Activated T-cell treated with anti-CD3 and anti-CD28 coated beads, Interleukin-2, amount 50 U/mL, for 4 hours (primary cell): ENCODE measurements around the gene AMH. TPM values are rescaled to one million over a fixed set of nuclear protein-coding genes. Genes with fewer than 3 reads are reported as not detected.

ENCODE experiments used
- ATAC-seq, 2 donors: fragments of 200-7000 bp; cut with Tn5 transposase; one replicate each; pipeline ENCODE4 v1.10.0; 2021
- DNase-seq: peaks from one replicate; pipeline ENCODE4 v3.0.0-alpha.2; 2020
- H3K27me3 Mint-ChIP-seq: one replicate; pipeline ENCODE4 v1.8.0; 2021; ENCODE audit warnings: low read depth, mixed read lengths
- H3K36me3 Mint-ChIP-seq: one replicate; pipeline ENCODE4 v1.8.0; 2022; ENCODE audit warnings: mixed read lengths; ENCODE audit not compliant: insufficient read depth
- H3K4me1 Mint-ChIP-seq: one replicate; pipeline ENCODE4 v1.8.0; 2021; ENCODE audit warnings: low read depth, mixed read lengths
- H3K4me3 Mint-ChIP-seq: one replicate; pipeline ENCODE4 v1.8.0; 2021; ENCODE audit warnings: mild to moderate bottlenecking, moderate library complexity, mixed read lengths
- H3K9me3 Mint-ChIP-seq: one replicate; pipeline ENCODE4 v1.8.0; 2021; ENCODE audit warnings: mixed read lengths
- total RNA-seq, 3 donors: library from RNA; stranded (reverse); gene quantifications; one replicate each; pipeline ENCODE4 v1.2.1, GENCODE V29; 2021

The AMH gene
- total RNA-seq, 3 donors from 2014 or later, result 3.9 to 9.4 (median 5.8) TPM

DNA sequence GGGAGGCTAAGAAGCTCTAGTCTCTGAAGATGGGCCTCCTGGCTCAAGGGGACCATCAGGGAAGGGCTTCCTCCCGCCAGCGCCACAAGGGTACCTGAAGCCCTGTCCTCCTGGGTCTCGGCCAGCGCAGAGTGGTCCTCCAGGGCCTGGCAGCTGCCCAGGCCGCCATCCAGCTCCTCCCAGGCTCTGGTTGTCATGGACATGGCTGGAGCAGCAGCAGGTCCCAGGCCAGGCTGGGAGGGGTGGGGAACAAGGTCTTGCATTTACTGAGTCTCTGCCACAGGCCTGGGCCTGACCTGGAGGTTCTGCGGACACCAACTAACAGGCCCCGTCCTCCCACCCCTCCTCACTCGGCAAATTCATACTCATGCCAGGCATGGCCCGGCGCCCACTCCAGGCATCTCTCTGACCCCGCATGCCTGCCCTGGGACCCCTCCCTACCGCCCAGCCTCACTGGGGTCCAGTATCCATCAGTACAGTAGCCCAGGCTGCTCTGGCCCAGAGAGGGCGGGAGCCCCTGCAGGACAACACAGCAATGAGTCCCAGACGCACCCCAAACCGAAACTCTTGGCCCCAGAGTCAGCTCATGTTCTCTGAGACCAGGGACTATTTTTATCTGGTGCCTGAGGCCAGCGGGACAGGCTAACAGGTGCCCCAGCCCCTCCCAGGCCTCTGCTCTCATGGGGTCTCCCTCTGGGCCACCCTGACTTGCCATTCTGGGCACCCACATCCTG lies 6.2 kb downstream of the AMH start:
- no peaks in the 10 kb centered on the region for H3K36me3 Mint-ChIP-seq
- no peaks in the 10 kb centered on the region for H3K9me3 Mint-ChIP-seq
- H3K4me3 Mint-ChIP-seq, result no peak overlapping the region
- peaks cover 40% of the 10 kb centered on the region for H3K4me1 Mint-ChIP-seq
- peaks cover 10% of the 10 kb centered on the region for H3K27me3 Mint-ChIP-seq
- no peak for ATAC-seq
- no peak for DNase-seq

- no peak for ATAC-seq
- no peak for DNase-seq
- Mint-ChIP-seq H3K27me3 (peaks cover 7% of the 10 kb centered on the region), H3K4me3 (peak within 1 kb of the TSS; percentile 38), H3K36me3 (no peaks in the 10 kb centered on the region), H3K4me1 (peaks cover 42% of the 10 kb centered on the region), H3K9me3 (no peaks in the 10 kb centered on the region)
These were observed 7.0 kb downstream of the AMH start, which contains the start of gene JSRP1 for GRCh38 chr19:2255982-2256685. Gene JSRP1, minus strand, starts transcription at chr19:2256417. Its CDS starts 1,103 bp downstream, at chr19:2255314.

GRCh38 chr19:2259336-2259735 lies 10.2 kb downstream of the AMH start:
- Mint-ChIP-seq H3K36me3 (no peaks in the 10 kb centered on the region), H3K27me3 (no peaks in the 10 kb centered on the region), H3K4me3 (no peak overlapping the region), H3K9me3 (no peaks in the 10 kb centered on the region), H3K4me1 (peaks cover 31% of the 10 kb centered on the region)
- DNase-seq (no peak), ATAC-seq (no peak)

DNA sequence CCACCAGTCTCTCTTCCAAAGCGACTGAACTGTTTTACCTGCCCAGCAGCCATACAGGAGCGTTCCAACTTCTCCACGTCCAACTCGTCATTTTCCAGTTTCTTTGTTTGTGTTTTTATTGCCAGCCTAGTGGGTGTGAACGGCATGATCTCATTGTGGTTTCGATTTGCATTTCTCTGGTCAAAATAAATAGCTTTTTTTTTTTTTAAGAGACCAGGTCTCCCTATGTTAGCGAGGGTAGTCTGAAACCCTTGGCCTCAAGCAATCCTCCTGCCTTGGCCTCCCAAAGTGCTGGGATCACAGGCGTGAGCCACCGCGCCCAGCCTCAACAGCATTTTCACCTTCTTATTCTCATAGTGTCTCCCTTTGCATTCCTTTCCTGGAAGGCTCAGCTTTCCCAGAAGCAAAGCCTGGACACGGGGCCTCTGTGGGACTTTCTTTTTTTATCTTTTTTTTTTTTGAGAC lies 11.2 kb downstream of the AMH start:
- Mint-ChIP-seq H3K9me3 (no peaks in the 10 kb centered on the region), H3K36me3 (no peaks in the 10 kb centered on the region), H3K4me1 (peaks cover 31% of the 10 kb centered on the region), H3K27me3 (no peaks in the 10 kb centered on the region), H3K4me3 (peak overlapping the region; percentile 54)
- no peak for DNase-seq
- ATAC-seq, result no peak

GRCh38 chr19:2261438-2262172 lies 12.5 kb downstream of the AMH start:
- H3K4me1 Mint-ChIP-seq, result peaks cover 36% of the 10 kb centered on the region
- ATAC-seq (no peak), DNase-seq (peak; percentile 56)
- H3K4me3 Mint-ChIP-seq, result no peak overlapping the region
- no peaks in the 10 kb centered on the region for H3K27me3 Mint-ChIP-seq
- no peaks in the 10 kb centered on the region for H3K9me3 Mint-ChIP-seq
- H3K36me3 Mint-ChIP-seq, result no peaks in the 10 kb centered on the region

- no peaks in the 10 kb centered on the region for H3K9me3 Mint-ChIP-seq
- no peak for DNase-seq
- peaks cover 2% of the 10 kb centered on the region for H3K36me3 Mint-ChIP-seq
- peak overlapping the region; percentile 19 for H3K4me3 Mint-ChIP-seq
- ATAC-seq, result no peak
- H3K27me3 Mint-ChIP-seq, result no peaks in the 10 kb centered on the region
- peaks cover 11% of the 10 kb centered on the region for H3K4me1 Mint-ChIP-seq
These were observed 17.3 kb downstream of the AMH start for GRCh38 chr19:2266183-2266993.

GRCh38 chr19:2268480-2268830 lies 19.3 kb downstream of the AMH start:
- H3K4me1 Mint-ChIP-seq, result peaks cover 23% of the 10 kb centered on the region
- peak overlapping the region; percentile 92 for H3K4me3 Mint-ChIP-seq
- no peaks in the 10 kb centered on the region for H3K27me3 Mint-ChIP-seq
- DNase-seq, result no peak
- H3K9me3 Mint-ChIP-seq, result no peaks in the 10 kb centered on the region
- no peak for ATAC-seq
- peaks cover 9% of the 10 kb centered on the region for H3K36me3 Mint-ChIP-seq

DNA sequence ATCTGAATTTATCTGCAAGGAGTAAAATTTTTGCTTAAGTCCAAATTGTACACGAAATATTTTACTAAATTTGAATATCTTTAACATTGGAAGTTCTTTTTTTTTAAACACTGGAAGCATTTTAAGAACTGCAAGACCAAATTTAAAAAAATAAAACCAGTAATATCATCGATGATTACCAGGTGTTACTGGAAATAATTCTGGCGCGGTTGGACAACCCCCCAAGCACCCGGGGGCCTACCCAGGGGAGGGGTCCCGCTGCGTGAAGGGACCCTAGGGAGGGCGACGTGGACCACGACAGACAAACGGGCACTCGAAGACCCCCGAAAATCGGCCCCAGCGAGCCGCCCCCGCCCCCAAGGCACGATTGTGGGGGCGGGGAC lies 19.7 kb downstream of the AMH start:
- no peaks in the 10 kb centered on the region for H3K27me3 Mint-ChIP-seq
- peaks cover 11% of the 10 kb centered on the region for H3K36me3 Mint-ChIP-seq
- ATAC-seq, result no peak
- no peaks in the 10 kb centered on the region for H3K9me3 Mint-ChIP-seq
- peaks cover 27% of the 10 kb centered on the region for H3K4me1 Mint-ChIP-seq
- no peak for DNase-seq
- H3K4me3 Mint-ChIP-seq, result peak overlapping the region; percentile 92

DNA sequence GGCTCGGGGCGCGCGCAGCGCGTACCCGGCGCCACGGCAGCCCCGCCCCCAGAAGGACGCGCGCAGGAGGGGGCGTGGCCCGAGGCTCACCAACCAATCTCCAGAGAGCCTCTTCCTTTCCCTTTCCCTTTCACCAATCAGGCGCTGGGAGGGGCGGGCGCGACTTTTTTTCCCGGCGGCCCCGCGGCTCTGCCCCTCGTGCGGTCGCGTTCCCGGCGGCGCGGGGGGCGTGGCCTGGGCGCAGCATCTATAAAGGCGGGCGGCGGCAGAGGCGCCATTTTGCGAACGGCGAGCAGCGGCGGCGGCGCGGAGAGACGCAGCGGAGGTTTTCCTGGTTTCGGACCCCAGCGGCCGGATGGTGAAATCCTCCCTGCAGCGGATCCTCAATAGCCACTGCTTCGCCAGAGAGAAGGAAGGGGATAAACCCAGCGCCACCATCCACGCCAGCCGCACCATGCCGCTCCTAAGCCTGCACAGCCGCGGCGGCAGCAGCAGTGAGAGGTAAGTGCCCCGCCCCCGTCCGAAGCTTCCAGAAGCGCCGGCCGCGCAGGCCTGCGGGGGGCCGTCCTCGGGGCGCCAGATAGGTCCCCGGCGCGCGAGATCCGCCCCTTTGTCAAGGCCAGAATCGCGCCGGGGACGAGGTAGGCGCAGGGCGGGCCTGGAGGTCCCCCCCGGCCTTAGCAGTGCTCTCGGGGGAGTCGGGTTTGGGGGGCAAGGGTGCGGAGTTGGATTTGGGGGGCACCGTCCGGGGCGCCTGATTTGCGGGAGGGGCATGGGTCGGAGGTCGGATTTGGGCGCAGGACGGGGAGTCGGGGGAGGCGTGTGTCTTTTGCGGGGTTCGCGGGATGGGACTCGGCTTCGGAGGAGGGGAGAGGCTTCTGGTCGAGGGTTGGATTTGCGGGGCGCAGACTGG lies 20.4 kb downstream of the AMH start:
- Mint-ChIP-seq H3K36me3 (peaks cover 16% of the 10 kb centered on the region), H3K4me3 (peak overlapping the region; percentile 92), H3K4me1 (peaks cover 33% of the 10 kb centered on the region), H3K9me3 (no peaks in the 10 kb centered on the region), H3K27me3 (no peaks in the 10 kb centered on the region)
- DNase-seq, result peak; percentile 99
- peak; percentile 80 to 81 for ATAC-seq

DNA sequence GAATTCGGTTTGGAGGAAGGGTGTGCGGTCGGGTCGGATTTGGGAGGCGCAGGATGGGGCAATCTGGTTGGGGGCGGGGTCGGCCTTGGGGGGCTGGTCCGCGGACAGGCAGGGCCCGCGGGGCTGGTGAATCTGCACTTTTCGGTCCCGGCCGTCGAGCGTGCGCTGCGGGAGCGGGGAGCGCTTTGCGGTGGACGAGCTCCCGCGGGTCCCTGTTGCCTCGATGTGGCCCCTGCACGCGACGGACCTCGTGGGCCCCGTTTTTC lies 21.0 kb downstream of the AMH start:
- DNase-seq, result no peak
- H3K4me3 Mint-ChIP-seq, result peak overlapping the region; percentile 92
- H3K9me3 Mint-ChIP-seq, result no peaks in the 10 kb centered on the region
- no peaks in the 10 kb centered on the region for H3K27me3 Mint-ChIP-seq
- ATAC-seq, result no peak
- H3K4me1 Mint-ChIP-seq, result peaks cover 36% of the 10 kb centered on the region
- peaks cover 16% of the 10 kb centered on the region for H3K36me3 Mint-ChIP-seq

GRCh38 chr19:2270423-2271233 lies 21.5 kb downstream of the AMH start:
- DNase-seq (peak; percentile 71), ATAC-seq (peak; percentile 26 to 39)
- Mint-ChIP-seq H3K27me3 (no peaks in the 10 kb centered on the region), H3K36me3 (peaks cover 16% of the 10 kb centered on the region), H3K4me1 (peaks cover 37% of the 10 kb centered on the region), H3K9me3 (no peaks in the 10 kb centered on the region), H3K4me3 (peak overlapping the region; percentile 92)

DNA sequence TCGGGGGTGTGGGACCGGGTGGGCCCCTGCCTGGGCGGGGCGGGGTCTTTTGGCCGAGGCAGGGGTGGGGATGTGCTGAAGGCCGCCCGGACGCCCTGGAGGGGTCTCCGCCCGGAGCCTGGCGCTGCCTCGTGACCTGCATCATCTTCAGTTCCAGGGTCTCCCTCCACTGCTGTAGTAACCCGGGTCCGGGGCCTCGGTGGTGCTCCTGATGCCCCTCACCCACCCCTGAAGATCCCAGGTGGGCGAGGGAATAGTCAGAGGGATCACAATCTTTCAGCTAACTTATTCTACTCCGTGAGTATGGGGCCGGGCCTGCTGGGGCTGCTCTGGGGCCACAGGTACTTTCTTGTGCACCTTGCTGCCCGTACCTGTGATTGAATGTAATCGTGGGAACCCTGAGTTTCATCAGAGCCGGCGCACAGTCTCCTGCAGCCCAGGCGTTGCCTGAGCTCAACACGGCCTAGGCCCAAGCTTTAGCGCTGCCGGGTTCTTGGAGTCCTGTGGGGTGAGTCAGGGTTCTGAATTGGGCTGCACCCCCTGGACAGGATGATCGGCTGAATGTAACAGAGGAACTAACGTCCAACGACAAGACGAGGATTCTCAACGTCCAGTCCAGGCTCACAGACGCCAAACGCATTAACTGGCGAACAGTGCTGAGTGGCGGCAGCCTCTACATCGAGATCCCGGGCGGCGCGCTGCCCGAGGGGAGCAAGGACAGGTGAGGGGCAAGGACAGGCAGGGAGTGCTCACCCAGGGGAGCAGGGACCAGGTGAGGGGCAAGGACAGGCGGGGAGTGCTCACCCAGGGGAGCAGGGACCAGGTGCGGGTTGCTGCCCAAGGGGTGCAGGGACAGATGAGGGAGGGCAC lies 22.3 kb downstream of the AMH start:
- Mint-ChIP-seq H3K36me3 (peaks cover 16% of the 10 kb centered on the region), H3K27me3 (no peaks in the 10 kb centered on the region), H3K9me3 (no peaks in the 10 kb centered on the region), H3K4me1 (peaks cover 33% of the 10 kb centered on the region), H3K4me3 (peak overlapping the region; percentile 92)
- no peak for DNase-seq
- no peak for ATAC-seq
